Gastrocnemius medialis (tissue), 4 donors: ENCODE results near the gene HNRNPDL.

Source experiments
- POLR2A ChIP-seq, 2 donors: fragments of 450-650 bp; IDR thresholded peaks; one replicate each; pipeline ENCODE4 v1.6.1; 2017; ENCODE audit warnings: antibody characterized with exemption in 2 of 2, mild to moderate bottlenecking in 2 of 2, moderate library complexity in 2 of 2
- TF ChIP-seq, protein P1 (sequence below), 5 experiments: fragments of 450-650 bp in 3 of 5; fragments of 200-600 bp in 2 of 5; sonication (generic) in 2 of 5; IDR thresholded peaks in 4 of 5; conservative IDR thresholded peaks in 1 of 5; 1 replicate in 4 of 5; 2 replicates in 1 of 5; pipeline ENCODE4 v1.5.1; 2016 to 2019; ENCODE audit warnings: antibody characterized with exemption in 5 of 5, mild to moderate bottlenecking in 3 of 5, moderate library complexity in 3 of 5

DNA sequence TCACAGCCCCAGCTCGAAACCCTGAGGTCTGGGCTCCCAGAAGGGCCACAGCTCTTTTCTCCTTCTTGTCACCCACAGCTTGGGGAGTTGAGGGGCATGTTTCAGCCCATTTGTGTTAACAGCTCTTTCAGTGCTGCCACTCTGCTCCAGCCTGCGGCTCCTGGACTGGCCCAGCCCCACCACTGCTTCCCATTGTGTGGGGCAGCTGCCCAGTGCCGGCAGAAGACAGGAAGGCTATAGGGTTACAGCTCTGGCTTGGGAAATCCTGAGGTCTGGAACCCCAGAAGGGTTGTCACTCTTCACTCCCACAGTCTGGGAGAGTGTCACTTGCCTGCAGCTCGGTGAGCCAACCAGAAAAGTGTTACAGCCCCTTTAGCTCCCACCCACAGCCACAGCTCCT lies 49.4 kb downstream of the HNRNPDL start:
- TF ChIP-seq, protein P1, sequence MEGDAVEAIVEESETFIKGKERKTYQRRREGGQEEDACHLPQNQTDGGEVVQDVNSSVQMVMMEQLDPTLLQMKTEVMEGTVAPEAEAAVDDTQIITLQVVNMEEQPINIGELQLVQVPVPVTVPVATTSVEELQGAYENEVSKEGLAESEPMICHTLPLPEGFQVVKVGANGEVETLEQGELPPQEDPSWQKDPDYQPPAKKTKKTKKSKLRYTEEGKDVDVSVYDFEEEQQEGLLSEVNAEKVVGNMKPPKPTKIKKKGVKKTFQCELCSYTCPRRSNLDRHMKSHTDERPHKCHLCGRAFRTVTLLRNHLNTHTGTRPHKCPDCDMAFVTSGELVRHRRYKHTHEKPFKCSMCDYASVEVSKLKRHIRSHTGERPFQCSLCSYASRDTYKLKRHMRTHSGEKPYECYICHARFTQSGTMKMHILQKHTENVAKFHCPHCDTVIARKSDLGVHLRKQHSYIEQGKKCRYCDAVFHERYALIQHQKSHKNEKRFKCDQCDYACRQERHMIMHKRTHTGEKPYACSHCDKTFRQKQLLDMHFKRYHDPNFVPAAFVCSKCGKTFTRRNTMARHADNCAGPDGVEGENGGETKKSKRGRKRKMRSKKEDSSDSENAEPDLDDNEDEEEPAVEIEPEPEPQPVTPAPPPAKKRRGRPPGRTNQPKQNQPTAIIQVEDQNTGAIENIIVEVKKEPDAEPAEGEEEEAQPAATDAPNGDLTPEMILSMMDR (IDR thresholded peaks at IDR 0.05 in 4 of 5, conservative IDR thresholded peaks at IDR 0.05 in 1 of 5) = no peak
- TF ChIP-seq POLR2A (IDR thresholded peaks at IDR 0.05) = no peak
